Left lung (tissue), 10 donors: ENCODE measurements around the gene IL17F. TPM values are rescaled to one million over a fixed set of nuclear protein-coding genes. Genes with fewer than 3 reads are reported as not detected.

Experiments
- ATAC-seq: fragments of 200-7000 bp; cut with Tn5 transposase; one replicate; pipeline ENCODE4 v1.9.1; 2020; ENCODE audit warnings: moderate library complexity
- DNase-seq, 4 donors: peaks; one replicate each; pipeline ENCODE4 v3.0.0-alpha.2; 2013 to 2020
- H3K27ac ChIP-seq, 2 donors: fragments of 200-600 bp; sonication (generic) in 1 of 2; one replicate each; pipeline versions ENCODE4 v1.5.0 to v1.8.0; 2020 to 2021
- H3K27me3 ChIP-seq, 2 donors: fragments of 200-600 bp; sonication (generic) in 1 of 2; one replicate each; pipeline versions ENCODE4 v1.5.0 to v1.8.0; 2020 to 2021
- H3K36me3 ChIP-seq, 2 donors: fragments of 200-600 bp; sonication (generic) in 1 of 2; one replicate each; pipeline versions ENCODE4 v1.5.0 to v1.8.0; 2020 to 2021
- H3K4me1 ChIP-seq, 2 donors: fragments of 200-600 bp; one replicate each; pipeline ENCODE4 v1.8.0; 2021
- H3K4me3 ChIP-seq, 2 donors: fragments of 200-600 bp; sonication (generic) in 1 of 2; one replicate each; pipeline versions ENCODE4 v1.5.0 to v1.8.0; 2020 to 2021; ENCODE audit warnings: mild to moderate bottlenecking in 1 of 2
- H3K9me3 ChIP-seq, 2 donors: fragments of 200-600 bp; sonication (generic) in 1 of 2; one replicate each; pipeline versions ENCODE4 v1.5.0 to v1.8.0; 2020 to 2021
- CTCF ChIP-seq, 2 donors: fragments of 200-600 bp; sonication (generic) in 1 of 2; IDR thresholded peaks; one replicate each; pipeline versions ENCODE4 v1.5.0 to v1.8.0; 2021; ENCODE audit warnings: antibody characterized with exemption in 2 of 2
- intact Hi-C, 2 donors: fragments of 100-400 bp; cut with DNase I; formaldehyde crosslinking; loops; one replicate each; pipeline versions ENCODE4 v1.11.2 to v1.14.2; 2022
- polyA plus RNA-seq, 6 donors: library from polyadenylated mRNA; unstranded; fragments of 120-200 nt; gene quantifications; one replicate each; pipeline ENCODE4 v1.2.1, GENCODE V29; 2013; ENCODE audit not compliant: insufficient read length in 6 of 6
- total RNA-seq, 2 donors: library from RNA; stranded (reverse); fragmentation: NEBNext Ultra II Directional; extraction: Animal tissue kit (Norgen Biotek cat#: 25700); gene quantifications; one replicate each; pipeline ENCODE4 v1.2.1, GENCODE V29; 2021
- donor health status: DM: no; HTN: yes; CAD: no.
- donor health status: DM: no; HTN: no; CAD: no.

The IL17F gene
- total and polyA plus RNA-seq, 8 donors = not detected

GRCh38 chr6:52221302-52221701 is 23.0 kb downstream of the IL17F start:
- ATAC-seq (no peak), DNase-seq (no peak)
- intact Hi-C loops = no loop called here
- Histone ChIP-seq H3K27me3 (no peaks in the 10 kb centered on the region), H3K4me3 (no peak overlapping the region), H3K27ac (no peak overlapping the region), H3K9me3 (no peaks in the 10 kb centered on the region), H3K4me1 (no peaks in the 10 kb centered on the region), H3K36me3 (no peaks in the 10 kb centered on the region)
- TF ChIP-seq CTCF (IDR thresholded peaks at IDR 0.05) = no peak

GRCh38 chr6:52217761-52218160 is 26.5 kb downstream of the IL17F start:
- ATAC-seq (no peak), DNase-seq (no peak)
- Histone ChIP-seq H3K4me1 (no peaks in the 10 kb centered on the region), H3K27me3 (no peaks in the 10 kb centered on the region), H3K27ac (no peak overlapping the region), H3K36me3 (no peaks in the 10 kb centered on the region), H3K9me3 (no peaks in the 10 kb centered on the region), H3K4me3 (no peak overlapping the region)
- intact Hi-C loops = no loop called here
- no peak for TF ChIP-seq CTCF (IDR thresholded peaks at IDR 0.05)

GRCh38 chr6:52216932-52217575 is 27.2 kb downstream of the IL17F start:
- Histone ChIP-seq H3K4me3 (no peak overlapping the region), H3K4me1 (no peaks in the 10 kb centered on the region), H3K27me3 (no peaks in the 10 kb centered on the region), H3K27ac (no peak overlapping the region), H3K36me3 (no peaks in the 10 kb centered on the region), H3K9me3 (no peaks in the 10 kb centered on the region)
- intact Hi-C loops = no loop called here
- ATAC-seq (no peak), DNase-seq (no peak)
- no peak for TF ChIP-seq CTCF (IDR thresholded peaks at IDR 0.05)

- Histone ChIP-seq H3K4me1 (no peaks in the 10 kb centered on the region), H3K4me3 (no peak overlapping the region), H3K36me3 (no peaks in the 10 kb centered on the region), H3K27ac (no peak overlapping the region), H3K27me3 (no peaks in the 10 kb centered on the region), H3K9me3 (no peaks in the 10 kb centered on the region)
- ATAC-seq (no peak), DNase-seq (no peak)
- no peak for TF ChIP-seq CTCF (IDR thresholded peaks at IDR 0.05)
- intact Hi-C loops = no loop called here
Measured at GRCh38 chr6:52215787-52216186, 28.5 kb downstream of the IL17F start.

GRCh38 chr6:52213127-52213526 is 31.2 kb downstream of the IL17F start:
- TF ChIP-seq CTCF (IDR thresholded peaks at IDR 0.05) = no peak
- H3K36me3 ChIP-seq = no peaks in the 10 kb centered on the region

More at GRCh38 chr6:52213127-52213526, 31.2 kb downstream of the IL17F start:
- H3K27ac ChIP-seq = no peak overlapping the region
- H3K9me3 ChIP-seq = no peaks in the 10 kb centered on the region
- ATAC-seq (no peak), DNase-seq (no peak)
- intact Hi-C loops = no loop called here
- H3K27me3 ChIP-seq = no peaks in the 10 kb centered on the region
- no peaks in the 10 kb centered on the region for H3K4me1 ChIP-seq
- H3K4me3 ChIP-seq = no peak overlapping the region
